Large intestine (tissue), 3 donors: ENCODE results near the gene ERICH6. TPM values are rescaled to one million over a fixed set of nuclear protein-coding genes. Genes with fewer than 3 reads are reported as not detected.

ENCODE experiments used
- DNase-seq, 2 donors: peaks; one replicate each; pipeline versions ENCODE4 v3.0.0 to v3.0.0-alpha.2; 2013
- H3K27ac ChIP-seq: one replicate; pipeline ENCODE4 v1.5.1; 2013; ENCODE audit warnings: low read length
- H3K27me3 ChIP-seq: 2 replicates; pipeline ENCODE4 v1.6.1; 2013; ENCODE audit warnings: low read length; ENCODE audit not compliant: control insufficient read depth, insufficient read depth
- H3K36me3 ChIP-seq: 2 replicates; pipeline ENCODE4 v1.6.1; 2013; ENCODE audit warnings: low read length; ENCODE audit not compliant: control insufficient read depth, insufficient read depth
- H3K4me1 ChIP-seq: one replicate; pipeline ENCODE4 v1.6.1; 2013; ENCODE audit warnings: low read length; ENCODE audit not compliant: control insufficient read depth, insufficient read depth
- H3K4me3 ChIP-seq: one replicate; pipeline ENCODE4 v1.5.1; 2013; ENCODE audit warnings: low read length
- H3K9me3 ChIP-seq: one replicate; pipeline ENCODE4 v1.6.1; 2013; ENCODE audit warnings: mild to moderate bottlenecking, low read depth, low read length, moderate library complexity; ENCODE audit not compliant: control insufficient read depth
- WGBS: methylation state at CpG from one replicate; pipeline ENCODE4 v1.1.5; 2013; ENCODE audit warnings: low lambda C conversion rate; ENCODE audit not compliant: insufficient coverage; 5-methylcytosine and 5-hydroxymethylcytosine counted together
- polyA plus RNA-seq: library from polyadenylated mRNA; unstranded; fragments of 120-200 nt; gene quantifications from one replicate; pipeline ENCODE4 v1.2.1, GENCODE V29; 2013

The ERICH6 gene
- polyA plus RNA-seq, 1 donor = 0.09 TPM

DNA sequence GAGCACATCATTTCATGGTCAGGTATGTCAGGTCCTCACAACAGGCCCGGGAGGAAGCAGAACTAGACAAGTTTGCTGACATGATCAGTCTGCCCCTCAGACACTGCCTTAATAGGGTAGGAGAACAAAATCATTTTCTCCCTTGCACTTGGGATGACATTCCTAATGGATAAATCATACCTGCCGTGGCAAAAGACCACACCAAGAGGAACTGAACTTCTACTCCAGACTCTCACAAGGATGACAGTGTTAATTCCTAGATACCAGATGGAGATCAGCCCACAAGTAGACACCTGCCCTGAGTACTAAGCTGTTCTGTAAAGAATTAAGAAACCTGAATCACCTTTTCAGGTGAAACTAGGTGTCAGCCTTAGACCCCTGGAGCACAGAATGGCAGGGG is 39.8 kb upstream of the ERICH6 start:
- 100% methylated on average over 1 of the region's 2 CpGs for WGBS
- no peaks in the 10 kb centered on the region for H3K9me3 ChIP-seq
- no peak overlapping the region for H3K4me3 ChIP-seq
- no peak overlapping the region for H3K27ac ChIP-seq
- no peak for DNase-seq
- peaks cover 18% of the 10 kb centered on the region for H3K36me3 ChIP-seq
- peaks cover 21% of the 10 kb centered on the region for H3K4me1 ChIP-seq
- H3K27me3 ChIP-seq = no peaks in the 10 kb centered on the region

DNA sequence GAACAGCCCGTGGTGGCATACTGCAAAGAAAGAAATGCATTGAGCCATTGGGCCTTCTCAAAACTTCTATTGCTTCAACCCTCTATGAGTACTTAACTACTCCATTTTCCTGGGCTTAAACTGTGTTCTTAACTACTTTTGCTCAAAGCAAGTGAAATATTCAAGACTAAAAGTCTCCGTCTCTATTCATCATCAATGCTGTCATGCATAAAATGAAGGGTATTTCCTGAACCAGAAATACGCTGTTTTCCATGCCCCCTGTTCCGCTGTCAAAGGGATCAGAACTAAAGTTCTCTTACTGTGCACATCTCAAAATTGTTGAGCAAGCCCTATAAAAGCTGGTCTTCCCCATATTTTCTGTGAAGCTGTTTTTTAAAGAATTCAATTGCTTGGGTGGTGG is 39.0 kb upstream of the ERICH6 start:
- Histone ChIP-seq H3K27me3 (no peaks in the 10 kb centered on the region), H3K36me3 (peaks cover 18% of the 10 kb centered on the region), H3K4me1 (peaks cover 28% of the 10 kb centered on the region), H3K9me3 (no peaks in the 10 kb centered on the region), H3K4me3 (no peak overlapping the region), H3K27ac (no peak overlapping the region)
- WGBS = no CpG with 5 or more reads among the region's 4 CpGs
- DNase-seq = no peak

DNA sequence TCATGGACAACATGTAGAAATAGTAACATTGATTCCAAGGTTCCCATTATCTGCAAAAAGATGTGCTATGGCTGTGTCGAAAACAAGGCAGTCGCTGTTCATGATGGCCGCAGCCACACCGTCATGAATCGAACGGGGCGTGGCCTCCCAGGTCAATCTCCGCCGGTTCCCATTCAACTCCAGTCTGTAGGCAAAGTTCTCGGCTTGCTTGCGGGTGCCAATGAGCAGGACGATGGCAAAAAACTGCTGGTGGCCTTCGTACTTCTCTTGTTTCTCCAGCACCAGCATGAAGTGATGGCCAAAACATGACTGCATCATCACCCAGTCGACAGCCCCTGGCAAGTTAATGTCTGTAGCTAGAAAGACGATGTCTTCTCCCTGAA is 38.4 kb upstream of the ERICH6 start:
- H3K36me3 ChIP-seq = peaks cover 18% of the 10 kb centered on the region
- H3K4me1 ChIP-seq = peaks cover 30% of the 10 kb centered on the region
- WGBS = no CpG with 5 or more reads among the region's 15 CpGs
- H3K27me3 ChIP-seq = no peaks in the 10 kb centered on the region
- no peak overlapping the region for H3K27ac ChIP-seq
- no peak overlapping the region for H3K4me3 ChIP-seq
- no peak for DNase-seq
- no peaks in the 10 kb centered on the region for H3K9me3 ChIP-seq

DNA sequence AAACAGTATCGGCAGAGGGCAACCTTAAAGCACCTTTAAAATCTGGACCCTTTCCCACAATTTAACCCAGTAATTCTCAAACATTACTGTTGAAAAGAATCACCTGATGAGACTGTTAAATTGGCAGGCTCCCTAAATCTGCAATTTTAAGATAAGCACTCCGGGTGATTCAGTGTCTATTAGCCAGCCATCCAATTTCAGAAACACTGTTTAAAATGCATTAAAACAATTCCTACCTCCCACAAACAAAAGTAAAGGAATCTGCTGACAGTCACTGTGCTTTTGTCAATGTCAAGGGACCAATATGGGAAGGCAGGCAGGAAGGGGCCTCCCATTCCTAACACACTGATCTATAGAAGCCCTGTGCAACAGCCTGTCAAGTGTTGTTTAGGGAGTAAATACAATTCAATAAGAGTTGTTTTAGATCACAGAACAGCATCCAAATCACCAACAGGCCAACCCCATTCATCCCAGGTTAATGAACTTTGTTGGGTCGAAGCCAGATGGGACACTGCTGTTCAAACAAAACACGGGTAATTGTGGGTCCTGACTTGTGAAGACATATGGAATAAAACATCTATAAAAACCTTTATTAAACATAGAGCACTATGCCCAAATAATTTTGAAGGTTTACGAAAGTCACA is 37.9 kb upstream of the ERICH6 start:
- Histone ChIP-seq H3K36me3 (peaks cover 18% of the 10 kb centered on the region), H3K4me1 (peaks cover 30% of the 10 kb centered on the region), H3K27ac (no peak overlapping the region), H3K4me3 (no peak overlapping the region), H3K9me3 (no peaks in the 10 kb centered on the region), H3K27me3 (no peaks in the 10 kb centered on the region)
- DNase-seq = no peak
- no CpG with 5 or more reads among the region's 5 CpGs for WGBS

DNA sequence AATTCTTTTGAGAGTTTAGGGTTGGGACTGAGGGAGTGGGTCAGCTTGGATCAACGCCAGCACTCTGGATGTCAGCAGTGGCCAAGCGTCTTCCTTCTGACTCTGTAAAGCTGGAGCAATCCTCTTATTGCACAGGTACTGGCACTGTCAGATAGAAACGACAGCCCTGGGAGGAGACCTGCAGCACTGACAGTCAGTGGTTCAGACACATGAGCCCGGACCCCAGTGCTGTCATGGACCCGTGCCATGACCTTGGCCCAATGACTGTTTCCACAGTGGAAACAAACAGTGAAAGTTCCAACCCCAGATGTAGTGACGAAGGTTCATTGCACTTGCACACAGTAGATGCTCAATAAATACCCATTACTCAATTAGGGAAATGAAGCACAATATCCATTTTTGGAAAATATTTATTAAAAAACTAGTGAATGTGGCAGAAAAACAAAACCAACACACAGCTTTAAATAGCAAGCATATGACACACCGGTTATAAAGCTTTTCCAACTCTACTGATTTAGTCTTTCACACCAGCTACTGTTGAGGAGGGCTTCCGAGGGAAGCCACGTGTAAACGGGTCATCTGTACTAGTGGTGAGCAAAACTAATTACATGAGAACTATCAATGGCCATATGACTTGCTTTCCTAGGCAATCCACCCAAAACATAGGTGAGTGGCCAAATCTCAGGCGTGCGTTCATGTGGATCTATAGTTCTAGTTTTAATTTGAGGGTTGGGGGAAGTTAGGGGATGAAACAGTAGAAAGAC is 37.2 kb upstream of the ERICH6 start:
- peaks cover 31% of the 10 kb centered on the region for H3K4me1 ChIP-seq
- WGBS = 100% methylated on average over 4 of the region's 12 CpGs

DNA sequence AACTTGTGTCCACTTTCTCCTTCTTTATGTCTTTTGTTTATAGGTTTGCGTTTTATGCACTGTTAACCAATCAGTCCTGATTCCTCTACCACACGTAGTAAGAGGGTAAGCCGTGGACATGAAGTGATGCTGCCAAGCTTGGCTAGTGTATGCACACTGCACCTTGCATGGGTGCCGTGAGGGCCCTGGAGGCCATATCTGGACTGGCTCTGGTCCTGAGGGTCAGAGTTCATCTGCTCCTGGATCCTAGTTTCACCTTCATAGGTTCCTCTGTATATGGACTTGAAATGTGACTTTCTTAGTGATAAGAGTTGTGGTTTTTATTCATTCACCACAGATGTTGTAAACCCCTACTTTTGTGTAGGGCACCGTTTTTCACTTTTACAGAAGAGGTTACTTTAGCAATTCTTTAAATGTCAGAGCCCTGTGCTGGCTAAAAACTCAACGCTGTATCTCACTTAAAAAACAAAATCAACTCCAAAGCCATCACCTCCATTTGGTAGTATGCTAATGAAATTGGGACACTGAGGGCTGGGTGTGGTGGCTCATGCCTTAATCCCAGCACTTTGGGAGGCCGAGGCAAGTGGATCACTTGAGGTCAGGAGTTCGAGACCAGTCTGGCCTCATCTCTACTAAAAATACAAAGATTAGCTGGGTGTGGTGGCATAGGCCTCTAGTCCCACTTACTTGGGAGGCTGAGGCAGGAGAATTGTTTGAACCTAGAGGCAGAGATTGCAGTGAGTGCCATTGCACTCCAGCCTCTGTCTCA is 36.3 kb upstream of the ERICH6 start:
- Histone ChIP-seq H3K4me1 (peaks cover 31% of the 10 kb centered on the region), H3K36me3 (peaks cover 18% of the 10 kb centered on the region), H3K27me3 (no peaks in the 10 kb centered on the region), H3K27ac (no peak overlapping the region), H3K4me3 (no peak overlapping the region), H3K9me3 (no peaks in the 10 kb centered on the region)
- DNase-seq = peak in 1 of 2 donors; percentile 45
- 83% methylated on average over 1 of the region's 8 CpGs for WGBS

More for the DNA sequence above, 37.2 kb upstream of the ERICH6 start:
- Histone ChIP-seq H3K4me3 (no peak overlapping the region), H3K27me3 (no peaks in the 10 kb centered on the region), H3K9me3 (no peaks in the 10 kb centered on the region), H3K27ac (no peak overlapping the region), H3K36me3 (peaks cover 18% of the 10 kb centered on the region)
- no peak for DNase-seq

DNA sequence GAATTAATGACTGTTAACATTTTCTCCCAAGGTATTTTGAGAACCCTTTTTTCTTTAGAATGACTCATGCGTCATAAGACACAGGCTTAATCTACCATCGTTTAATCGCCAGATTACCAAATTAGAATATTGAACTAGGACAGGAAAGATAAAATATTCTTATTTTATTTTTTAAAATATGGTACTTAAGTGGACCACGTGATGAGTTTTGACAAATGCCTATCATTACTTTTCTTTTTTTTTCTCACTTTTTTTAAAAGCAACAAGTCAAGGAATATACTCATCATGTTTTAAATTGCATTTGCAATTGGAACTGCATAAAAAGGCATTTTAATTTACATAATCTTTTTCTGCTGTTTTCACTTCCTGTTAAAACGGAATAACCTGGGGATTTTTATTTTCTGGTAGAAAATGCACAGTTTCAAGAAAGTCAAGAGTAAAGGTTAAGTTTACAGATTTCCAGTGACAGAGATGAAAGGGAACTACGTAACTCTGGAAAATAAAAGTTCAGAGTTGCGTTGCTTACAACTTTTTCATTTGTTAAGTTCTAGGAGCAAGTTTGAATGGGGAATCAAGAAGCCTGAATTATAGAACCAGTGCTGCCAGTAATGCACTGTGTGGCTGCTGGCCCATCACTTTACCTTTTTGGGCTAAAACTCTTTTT is 35.6 kb upstream of the ERICH6 start:
- Histone ChIP-seq H3K4me1 (peaks cover 28% of the 10 kb centered on the region), H3K4me3 (no peak overlapping the region), H3K27ac (no peak overlapping the region), H3K27me3 (no peaks in the 10 kb centered on the region), H3K9me3 (no peaks in the 10 kb centered on the region), H3K36me3 (peaks cover 18% of the 10 kb centered on the region)
- peak in 1 of 2 donors; percentile 44 for DNase-seq
- 37% methylated on average over 3 of the region's 7 CpGs for WGBS

DNA sequence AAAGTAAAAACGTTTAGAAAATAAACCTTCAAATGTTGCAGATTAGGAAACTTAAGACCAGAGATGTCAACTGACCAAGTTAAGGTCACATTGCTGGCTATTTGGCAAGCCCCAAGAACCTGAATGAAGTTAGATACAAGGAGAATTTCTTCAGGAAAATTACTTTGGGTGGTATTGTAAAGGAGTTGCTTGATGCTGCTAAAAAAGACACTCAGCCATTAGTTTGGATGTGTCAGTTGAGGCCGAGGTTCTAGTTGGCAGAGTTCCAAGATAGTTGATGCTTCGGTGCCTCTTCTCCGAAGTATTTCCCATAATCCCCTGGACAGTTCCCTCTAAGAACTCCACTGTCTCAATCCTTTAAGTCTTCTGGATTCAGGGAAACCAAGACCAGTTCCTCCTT is 35.0 kb upstream of the ERICH6 start:
- H3K36me3 ChIP-seq = peaks cover 18% of the 10 kb centered on the region
- no peaks in the 10 kb centered on the region for H3K27me3 ChIP-seq
- no peak overlapping the region for H3K4me3 ChIP-seq
- no peaks in the 10 kb centered on the region for H3K9me3 ChIP-seq
- peak overlapping the region; percentile 57 for H3K27ac ChIP-seq
- DNase-seq = no peak
- H3K4me1 ChIP-seq = peaks cover 28% of the 10 kb centered on the region
- WGBS = 40% methylated on average over 1 of the region's 4 CpGs

DNA sequence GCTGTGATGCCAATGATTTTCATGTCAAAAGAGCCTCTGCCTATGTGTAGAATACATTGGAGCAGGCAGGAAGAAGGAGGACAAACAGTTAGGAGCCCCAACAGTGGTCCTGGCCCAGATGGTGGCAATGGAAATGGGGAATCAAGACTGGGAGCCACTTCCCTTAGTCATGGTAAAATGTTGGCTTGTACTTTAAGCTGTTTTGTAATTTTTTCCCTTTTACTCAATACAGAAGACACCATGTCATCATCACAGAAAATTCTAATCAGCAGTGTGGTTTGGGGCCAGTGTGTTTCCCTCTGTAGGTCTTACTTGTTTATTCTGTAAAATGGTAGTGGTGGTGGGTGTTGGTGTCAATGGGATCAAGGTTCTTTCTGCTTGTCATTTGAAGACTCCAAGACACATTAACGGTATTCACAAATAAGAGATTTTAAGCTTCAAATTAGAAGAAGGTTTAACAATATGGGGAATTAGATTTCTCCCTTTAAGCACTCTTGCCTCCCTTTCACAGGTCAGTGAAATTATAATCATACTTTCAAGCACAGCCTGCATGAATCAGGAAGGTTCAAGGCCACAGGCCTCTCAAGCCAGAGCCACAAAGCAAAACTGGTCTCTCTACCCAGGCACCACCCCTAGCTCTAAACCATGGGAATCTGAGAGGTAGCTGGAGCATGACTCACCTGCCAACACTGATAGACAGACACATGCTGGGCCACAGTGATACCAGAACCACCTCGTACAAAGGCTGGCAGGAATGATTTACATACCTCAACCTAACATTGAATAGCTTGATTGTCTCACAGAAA is 34.4 kb upstream of the ERICH6 start:
- Histone ChIP-seq H3K36me3 (peaks cover 18% of the 10 kb centered on the region), H3K27me3 (no peaks in the 10 kb centered on the region), H3K4me1 (peaks cover 28% of the 10 kb centered on the region), H3K4me3 (no peak overlapping the region), H3K9me3 (no peaks in the 10 kb centered on the region), H3K27ac (peak overlapping the region; percentile 57)
- WGBS = 70% methylated on average over 2 of the region's 2 CpGs
- peak; percentile 54 to 76 for DNase-seq
